Kidney (tissue), 14 donors: Measurements from ENCODE around the gene AQP3. TPM values are rescaled to one million over a fixed set of nuclear protein-coding genes. Genes with fewer than 3 reads are reported as not detected.

Experiments used
- DNase-seq, 5 donors: peaks; one replicate each; pipeline ENCODE4 v3.0.0-alpha.2; 2013 to 2020
- FAIRE-seq: peaks from 2 replicates; lab custom pipeline; 2012; peaks lifted over from hg19 to GRCh38; lab: Jason Lieb, UNC
- H3K27ac ChIP-seq, 2 donors: one replicate each; pipeline ENCODE4 v1.7.0; 2013; ENCODE audit warnings: low read depth in 2 of 2, low read length in 2 of 2, inconsistent platforms in 1 of 2
- H3K27me3 ChIP-seq: one replicate; pipeline ENCODE4 v1.7.1; 2013; ENCODE audit warnings: low read length, inconsistent platforms; ENCODE audit not compliant: control insufficient read depth, insufficient read depth
- H3K36me3 ChIP-seq, 3 donors: one replicate each; pipeline versions ENCODE4 v1.7.0 to v1.7.1; 2013; ENCODE audit warnings: low read length in 3 of 3, control low read depth in 1 of 3, inconsistent platforms in 1 of 3; ENCODE audit not compliant: insufficient read depth in 3 of 3, control insufficient read depth in 2 of 3
- H3K4me1 ChIP-seq, 3 donors: one replicate each; pipeline versions ENCODE4 v1.7.0 to v1.7.1; 2013; ENCODE audit warnings: low read length in 3 of 3, inconsistent platforms in 1 of 3, low read depth in 1 of 3; ENCODE audit not compliant: control insufficient read depth in 2 of 3, insufficient read depth in 2 of 3
- H3K4me3 ChIP-seq, 3 donors: one replicate each; pipeline versions ENCODE4 v1.7.0 to v1.8.1; 2013; ENCODE audit warnings: low read length in 3 of 3, control low read depth in 1 of 3, inconsistent platforms in 1 of 3
- H3K9ac ChIP-seq, 3 donors: one replicate each; pipeline versions ENCODE4 v1.7.0 to v1.7.1; 2013; ENCODE audit warnings: low read length in 3 of 3, control low read depth in 1 of 3, inconsistent platforms in 1 of 3
- H3K9me3 ChIP-seq, 3 donors: one replicate each; pipeline versions ENCODE4 v1.7.0 to v1.7.1; 2013; ENCODE audit warnings: low read length in 3 of 3, control low read depth in 1 of 3, inconsistent platforms in 1 of 3; ENCODE audit not compliant: control insufficient read depth in 2 of 3, insufficient read depth in 1 of 3
- intact Hi-C: fragments of 100-400 bp; cut with DNase I; formaldehyde crosslinking; loops from one replicate; pipeline ENCODE4 v1.11.1; 2022
- polyA plus RNA-seq: library from polyadenylated mRNA; stranded (reverse); fragments of 350-450 nt; fragmentation: Illumina TruSeq; extraction: RNeasy Lipid Tissue Mini Kit (QIAGEN cat#74804); gene quantifications from one replicate; pipeline ENCODE4 v1.2.3, GENCODE V29; 2014; ENCODE audit warnings: low read depth, low replicate concordance; ENCODE audit not compliant: insufficient read depth
- total RNA-seq: library from RNA; stranded (reverse); fragmentation: NEBNext Ultra II Directional; extraction: Animal tissue kit (Norgen Biotek cat#: 25700); gene quantifications from one replicate; pipeline ENCODE4 v1.2.1, GENCODE V29; 2021
- TF ChIP-seq, protein P1 (sequence below): IDR thresholded peaks from 3 replicates; pipeline ENCODE4 v1.5.1; 2012; ENCODE audit warnings: mild to moderate bottlenecking, moderate library complexity, borderline replicate concordance; ENCODE audit not compliant: insufficient read depth; ENCODE audit errors: extremely low read depth
- donor health status: control.
- donor health status: control.
- donor health status: control.
- donor health status: control.
- donor health status: control.
- donor health status: DM: yes; HTN: yes; CAD: no.
- donor health status: Normal renal cell carcinoma (clear cell type).

The AQP3 gene
- total and polyA plus RNA-seq, 2 donors from 2014 or later, result 135 to 401 TPM

DNA sequence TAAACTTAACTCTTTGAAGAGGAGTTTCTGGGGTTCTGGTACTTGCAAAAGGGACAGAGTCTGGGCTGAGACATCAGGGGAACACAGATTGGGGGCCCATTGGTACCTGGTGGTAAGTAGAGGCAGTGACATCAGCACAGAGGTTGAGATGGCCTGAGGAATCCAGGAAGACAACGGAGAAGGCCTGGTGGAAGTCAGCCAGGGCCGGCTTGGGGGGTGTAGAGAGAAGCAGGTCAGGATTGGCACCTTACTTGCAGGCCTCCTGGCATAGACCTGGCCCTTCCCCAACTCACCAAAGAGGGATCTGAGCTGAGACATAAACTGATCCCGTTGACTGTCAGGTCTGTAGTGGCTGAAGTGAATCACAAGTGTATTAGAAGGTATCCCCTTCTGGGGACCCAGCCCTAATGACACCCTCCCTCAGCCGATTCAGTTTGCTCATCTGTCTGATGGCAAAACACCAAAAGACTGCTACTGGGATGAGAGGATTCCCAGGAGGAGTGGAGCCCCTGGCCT, 20.9 kb upstream of the AQP3 start:
- Histone ChIP-seq H3K36me3 (peaks cover 5 to 71% (median 62%) of the 10 kb centered on the region in 3 donors), H3K27ac (no peak overlapping the region), H3K4me1 (peaks cover 0 to 7% (median 4%) of the 10 kb centered on the region in 3 donors), H3K27me3 (no peaks in the 10 kb centered on the region), H3K9me3 (no peaks in the 10 kb centered on the region), H3K9ac (no peak overlapping the region), H3K4me3 (no peak overlapping the region)
- intact Hi-C loops, result no loop called here
- DNase-seq (peak in 2 of 5 donors; percentile 21 to 31), FAIRE-seq (no peak)
- TF ChIP-seq, protein P1, sequence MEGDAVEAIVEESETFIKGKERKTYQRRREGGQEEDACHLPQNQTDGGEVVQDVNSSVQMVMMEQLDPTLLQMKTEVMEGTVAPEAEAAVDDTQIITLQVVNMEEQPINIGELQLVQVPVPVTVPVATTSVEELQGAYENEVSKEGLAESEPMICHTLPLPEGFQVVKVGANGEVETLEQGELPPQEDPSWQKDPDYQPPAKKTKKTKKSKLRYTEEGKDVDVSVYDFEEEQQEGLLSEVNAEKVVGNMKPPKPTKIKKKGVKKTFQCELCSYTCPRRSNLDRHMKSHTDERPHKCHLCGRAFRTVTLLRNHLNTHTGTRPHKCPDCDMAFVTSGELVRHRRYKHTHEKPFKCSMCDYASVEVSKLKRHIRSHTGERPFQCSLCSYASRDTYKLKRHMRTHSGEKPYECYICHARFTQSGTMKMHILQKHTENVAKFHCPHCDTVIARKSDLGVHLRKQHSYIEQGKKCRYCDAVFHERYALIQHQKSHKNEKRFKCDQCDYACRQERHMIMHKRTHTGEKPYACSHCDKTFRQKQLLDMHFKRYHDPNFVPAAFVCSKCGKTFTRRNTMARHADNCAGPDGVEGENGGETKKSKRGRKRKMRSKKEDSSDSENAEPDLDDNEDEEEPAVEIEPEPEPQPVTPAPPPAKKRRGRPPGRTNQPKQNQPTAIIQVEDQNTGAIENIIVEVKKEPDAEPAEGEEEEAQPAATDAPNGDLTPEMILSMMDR, result no peak

DNA sequence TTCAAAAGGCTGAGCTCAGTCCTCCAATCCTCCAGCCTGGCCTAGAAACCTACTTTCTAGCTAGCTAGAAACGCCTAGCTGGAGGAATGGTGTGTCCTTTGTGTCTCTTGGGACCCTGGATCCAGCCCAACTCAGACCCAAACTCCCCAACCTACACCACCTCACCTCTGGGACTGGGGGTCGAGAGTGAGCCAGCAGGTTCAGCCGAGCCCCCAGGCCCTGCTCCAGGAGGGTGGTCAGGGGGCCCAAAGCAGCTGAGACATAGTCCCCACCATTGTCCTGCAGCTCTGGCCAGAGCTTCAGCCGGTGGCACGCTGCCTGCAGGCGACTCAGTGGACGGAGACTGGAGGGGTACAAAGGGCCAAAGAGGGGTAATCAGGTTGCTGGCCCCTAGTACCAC, 20.1 kb upstream of the AQP3 start:
- no peak overlapping the region for H3K4me3 ChIP-seq
- no peaks in the 10 kb centered on the region for H3K9me3 ChIP-seq
- DNase-seq (peak in 2 of 5 donors; percentile 22 to 27), FAIRE-seq (no peak)
- TF ChIP-seq, protein P1, result no peak
- H3K4me1 ChIP-seq, result peaks cover 0 to under 1% (median 0%) of the 10 kb centered on the region in 3 donors
- H3K27ac ChIP-seq, result no peak overlapping the region
- intact Hi-C loops, result no loop called here
- H3K27me3 ChIP-seq, result no peaks in the 10 kb centered on the region
- peaks cover 5 to 75% (median 63%) of the 10 kb centered on the region in 3 donors for H3K36me3 ChIP-seq
- H3K9ac ChIP-seq, result no peak overlapping the region

DNA sequence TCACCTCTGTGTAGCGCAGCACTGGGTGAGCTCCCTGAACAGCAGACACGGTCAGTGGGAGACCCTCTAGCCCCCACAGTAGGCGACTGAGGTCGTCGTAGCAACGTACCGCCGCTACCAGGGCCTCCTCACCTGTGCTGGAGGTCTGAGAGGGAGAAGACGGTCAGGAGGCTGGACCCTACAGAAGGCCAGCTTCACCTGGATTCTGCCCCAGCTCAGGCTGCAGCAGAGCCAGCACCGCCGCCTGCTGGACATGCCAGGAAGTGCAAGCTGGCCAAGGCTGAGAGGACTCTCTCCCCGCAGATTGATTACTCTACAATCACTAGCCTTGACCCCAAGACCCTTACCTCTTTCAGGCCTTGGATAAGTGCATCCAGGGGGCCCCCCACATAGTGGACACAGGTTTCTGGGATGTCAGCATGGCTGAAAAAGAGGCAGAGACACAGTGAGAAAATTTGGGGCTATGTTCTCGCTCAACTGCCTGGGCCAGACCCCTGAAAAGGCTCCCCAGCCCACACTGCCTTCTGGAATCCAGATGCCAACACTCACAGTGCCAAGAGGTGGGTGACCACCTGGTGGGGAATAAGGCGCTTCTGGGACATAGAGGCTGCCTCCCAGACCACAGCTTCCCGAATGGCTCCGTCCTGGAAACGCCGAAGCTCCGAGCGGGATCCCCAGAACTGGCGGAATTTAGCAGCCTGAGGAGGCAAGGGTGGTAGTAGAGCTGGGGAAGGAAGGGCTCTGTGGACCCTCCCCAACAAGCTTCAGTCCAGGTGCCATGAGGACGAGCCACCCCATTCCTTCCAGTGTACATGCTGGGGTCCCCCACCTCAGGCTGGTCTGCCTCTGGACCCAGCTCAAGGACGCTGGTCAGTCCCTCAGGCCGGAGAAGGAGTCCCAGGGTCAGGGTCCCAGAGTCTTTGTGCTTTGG, 19.4 kb upstream of the AQP3 start:
- no peak overlapping the region for H3K27ac ChIP-seq

More for the DNA sequence above, 19.4 kb upstream of the AQP3 start:
- Histone ChIP-seq H3K27me3 (no peaks in the 10 kb centered on the region), H3K4me3 (no peak overlapping the region), H3K9ac (no peak overlapping the region), H3K4me1 (no peaks in the 10 kb centered on the region), H3K9me3 (no peaks in the 10 kb centered on the region), H3K36me3 (peaks cover 5 to 80% (median 63%) of the 10 kb centered on the region in 3 donors)
- intact Hi-C loops, result no loop called here
- DNase-seq, result peak; percentile 54 to 84 (median 65)
- TF ChIP-seq, protein P1, result peak; percentile 94
- no peak for FAIRE-seq
